Neutrophil (primary cell): ENCODE measurements around the gene CNTN5.

Experiments
- H3K27ac ChIP-seq: fragments of 200-600 bp; sonication (generic); 2 replicates; pipeline ENCODE4 v1.5.1; 2016; ENCODE audit warnings: mild to moderate bottlenecking, moderate library complexity
- H3K27me3 ChIP-seq: fragments of 200-600 bp; sonication (generic); 2 replicates; pipeline ENCODE4 v1.6.0; 2016; ENCODE audit warnings: mild to moderate bottlenecking
- H3K36me3 ChIP-seq: fragments of 200-600 bp; sonication (generic); 2 replicates; pipeline ENCODE4 v1.5.1; 2017
- H3K4me1 ChIP-seq, 2 experiments: fragments of 200-600 bp in 1 of 2; sonication (generic) in 1 of 2; 1 replicate in 1 of 2; 2 replicates in 1 of 2; pipeline versions ENCODE4 v1.5.1 to v1.6.1; 2013 to 2016; ENCODE audit warnings: low read depth in 1 of 2, low read length in 1 of 2, mild to moderate bottlenecking in 1 of 2, moderate library complexity in 1 of 2; ENCODE audit not compliant: control insufficient read depth in 1 of 2, insufficient read depth in 1 of 2
- H3K4me3 ChIP-seq, 2 experiments: fragments of 200-600 bp in 1 of 2; sonication (generic) in 1 of 2; 1 replicate in 1 of 2; 2 replicates in 1 of 2; pipeline ENCODE4 v1.5.1; 2013 to 2016; ENCODE audit warnings: low read depth in 1 of 2, low read length in 1 of 2, mild to moderate bottlenecking in 1 of 2, moderate library complexity in 1 of 2
- H3K9me3 ChIP-seq: fragments of 200-600 bp; sonication (generic); 2 replicates; pipeline ENCODE4 v1.5.1; 2016
- TF ChIP-seq, protein P1 (sequence below): fragments of 200-600 bp; sonication (generic); IDR thresholded peaks from 2 replicates; pipeline ENCODE4 v1.5.1; 2016; ENCODE audit warnings: antibody characterized with exemption

The CNTN5 gene

GRCh38 chr11:100294748-100295147, 1274.0 kb downstream of the CNTN5 start:
- Histone ChIP-seq H3K4me1 (no peaks in the 10 kb centered on the region), H3K36me3 (no peaks in the 10 kb centered on the region), H3K27ac (no peak overlapping the region), H3K4me3 (no peak overlapping the region), H3K9me3 (no peaks in the 10 kb centered on the region), H3K27me3 (no peaks in the 10 kb centered on the region)
- TF ChIP-seq, protein P1, sequence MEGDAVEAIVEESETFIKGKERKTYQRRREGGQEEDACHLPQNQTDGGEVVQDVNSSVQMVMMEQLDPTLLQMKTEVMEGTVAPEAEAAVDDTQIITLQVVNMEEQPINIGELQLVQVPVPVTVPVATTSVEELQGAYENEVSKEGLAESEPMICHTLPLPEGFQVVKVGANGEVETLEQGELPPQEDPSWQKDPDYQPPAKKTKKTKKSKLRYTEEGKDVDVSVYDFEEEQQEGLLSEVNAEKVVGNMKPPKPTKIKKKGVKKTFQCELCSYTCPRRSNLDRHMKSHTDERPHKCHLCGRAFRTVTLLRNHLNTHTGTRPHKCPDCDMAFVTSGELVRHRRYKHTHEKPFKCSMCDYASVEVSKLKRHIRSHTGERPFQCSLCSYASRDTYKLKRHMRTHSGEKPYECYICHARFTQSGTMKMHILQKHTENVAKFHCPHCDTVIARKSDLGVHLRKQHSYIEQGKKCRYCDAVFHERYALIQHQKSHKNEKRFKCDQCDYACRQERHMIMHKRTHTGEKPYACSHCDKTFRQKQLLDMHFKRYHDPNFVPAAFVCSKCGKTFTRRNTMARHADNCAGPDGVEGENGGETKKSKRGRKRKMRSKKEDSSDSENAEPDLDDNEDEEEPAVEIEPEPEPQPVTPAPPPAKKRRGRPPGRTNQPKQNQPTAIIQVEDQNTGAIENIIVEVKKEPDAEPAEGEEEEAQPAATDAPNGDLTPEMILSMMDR: no peak

- H3K27ac ChIP-seq: no peak overlapping the region
- H3K36me3 ChIP-seq: no peaks in the 10 kb centered on the region
- H3K4me3 ChIP-seq: no peak overlapping the region
- TF ChIP-seq, protein P1: no peak
- H3K4me1 ChIP-seq: no peaks in the 10 kb centered on the region
- no peaks in the 10 kb centered on the region for H3K27me3 ChIP-seq
- no peaks in the 10 kb centered on the region for H3K9me3 ChIP-seq
These were observed 1275.4 kb downstream of the CNTN5 start for GRCh38 chr11:100296051-100296679.

DNA sequence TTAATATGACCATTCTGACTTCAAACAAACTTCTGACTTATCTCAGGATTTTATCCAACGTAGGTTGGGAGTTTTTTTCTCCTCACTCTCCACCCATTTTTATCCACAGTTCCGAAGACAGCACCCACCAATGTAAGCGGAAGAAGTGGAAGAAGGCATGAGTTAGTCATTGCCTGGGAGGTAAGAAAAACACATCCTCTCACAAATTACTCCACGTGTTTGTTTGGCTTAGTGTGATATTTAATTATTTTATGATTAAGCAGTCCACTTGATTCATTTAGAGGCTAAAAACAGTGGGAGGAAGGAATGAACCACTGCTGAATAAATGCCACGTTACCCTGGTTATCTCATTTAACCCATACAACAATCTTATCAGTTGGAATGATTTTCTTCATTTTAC, 1276.8 kb downstream of the CNTN5 start:
- Histone ChIP-seq H3K36me3 (no peaks in the 10 kb centered on the region), H3K4me3 (no peak overlapping the region), H3K27me3 (no peaks in the 10 kb centered on the region), H3K9me3 (no peaks in the 10 kb centered on the region), H3K4me1 (no peaks in the 10 kb centered on the region), H3K27ac (no peak overlapping the region)
- TF ChIP-seq, protein P1: no peak

- H3K27ac ChIP-seq: no peak overlapping the region
- no peaks in the 10 kb centered on the region for H3K27me3 ChIP-seq
- no peak overlapping the region for H3K4me3 ChIP-seq
- H3K4me1 ChIP-seq: no peaks in the 10 kb centered on the region
- H3K9me3 ChIP-seq: no peaks in the 10 kb centered on the region
- H3K36me3 ChIP-seq: no peaks in the 10 kb centered on the region
- TF ChIP-seq, protein P1: no peak
These were observed 1282.1 kb downstream of the CNTN5 start for GRCh38 chr11:100302824-100303223.

- Histone ChIP-seq H3K36me3 (no peaks in the 10 kb centered on the region), H3K9me3 (no peaks in the 10 kb centered on the region), H3K27ac (no peak overlapping the region)
These were observed 1283.1 kb downstream of the CNTN5 start for GRCh38 chr11:100303897-100304296.

More at GRCh38 chr11:100303897-100304296, 1283.1 kb downstream of the CNTN5 start:
- TF ChIP-seq, protein P1: no peak
- H3K27me3 ChIP-seq: no peaks in the 10 kb centered on the region
- H3K4me1 ChIP-seq: no peaks in the 10 kb centered on the region
- no peak overlapping the region for H3K4me3 ChIP-seq
